Measurements from ENCODE around the gene GTF3C2. TPM values are rescaled to one million over a fixed set of nuclear protein-coding genes. Genes with fewer than 3 reads are reported as not detected.
A peak's percentile ranks its signal among the peaks of the same experiment; 100 is the strongest.

The GTF3C2 gene
- total and polyA plus RNA-seq, 2 of the 4 experiments (the other 2 are of a cell fraction): 25.5 to 36.9 TPM

GRCh38 chr2:27303093-27304025 lies 53.2 kb downstream of the GTF3C2 start:
- Histone ChIP-seq H2BK20ac (ENCODE audit: low read depth, low read length) (no peak overlapping the region), H4K5ac (ENCODE audit: low read depth, low read length) (no peak overlapping the region), H3K27me3 (ENCODE audit: control insufficient read depth, insufficient read depth, low read length) (peaks cover 39% of the 10 kb centered on the region), H3K9me1 (ENCODE audit: insufficient read depth, low read length) (no peaks in the 10 kb centered on the region), H3K4me1 (ENCODE audit: control insufficient read depth, insufficient read depth, low read length) (no peaks in the 10 kb centered on the region; the same call in 1 of the 2 replicates), H2BK120ac (ENCODE audit: low read depth, low read length) (no peak overlapping the region), H4K8ac (ENCODE audit: low read depth in 2 of 2, low read length in 2 of 2) (0 out of 4 replicates have a peak overlapping the region, but pooled peaks of 1 of the 2 experiments have one; percentile 2), H3K18ac (ENCODE audit: low read depth, low read length) (no peak overlapping the region), H3K36me3 (ENCODE audit: control insufficient read depth, insufficient read depth, low read length) (no peaks in the 10 kb centered on the region), H3K23ac (ENCODE audit: low read depth, low read length) (no peak overlapping the region), H2BK15ac (ENCODE audit: low read depth, low read length) (no peak overlapping the region), H3K79me1 (ENCODE audit: low read depth in 1 of 2, low read length in 2 of 2) (no peaks in the 10 kb centered on the region), H3K56ac (ENCODE audit: extremely low read depth, insufficient read depth, low read length) (no peak overlapping the region), H3K9me3 (ENCODE audit: control insufficient read depth, insufficient read depth, low read length) (no peaks in the 10 kb centered on the region; the same call in 1 of the 2 replicates), H3K4me2 (ENCODE audit: low read depth, low read length) (no peak overlapping the region), H4K91ac (ENCODE audit: insufficient read depth, low read depth, low read length) (no peak overlapping the region), H3K9ac (ENCODE audit: low read depth, low read length) (no peak overlapping the region), H4K20me1 (ENCODE audit: insufficient read depth, low read length) (peaks cover 6% of the 10 kb centered on the region), H3K4me3 (ENCODE audit: insufficient read depth, low read depth, low read length) (no peak overlapping the region), H2BK5ac (ENCODE audit: low read depth, low read length, poor library complexity, severe bottlenecking) (no peak overlapping the region), H2AK5ac (ENCODE audit: low read depth, low read length) (no peak overlapping the region), H2AFZ (replicated peaks; ENCODE audit: low read length, poor library complexity) (peak overlapping the region; percentile 81), H3K27ac (ENCODE audit: insufficient read depth, low read length) (no peak overlapping the region), H3K14ac (replicated peaks; ENCODE audit: low read depth, low read length) (no peak overlapping the region), H3K4ac (ENCODE audit: low read depth, low read length) (no peak overlapping the region), H2AK9ac (replicated peaks; ENCODE audit: low read depth, low read length, poor library complexity) (no peak overlapping the region)
- in situ Hi-C loops (cut with MboI; ENCODE audit: low sequenced_read_pairs): no loop called here
- CTCF ChIA-PET: interaction anchor here (0.6 to 1.6 kb wide), 12 partner anchors 10 to 231 kb away, joined by 3 to 11 read pairs (median 6); partner anchors contain the start of gene SLC30A3
- BruUV-seq (replicated peaks): no TSS peak
- ATAC-seq (ENCODE audit: low read depth) (peak; percentile 69), DNase-seq (peak; percentile 72)
- intact Hi-C loops (cut with micrococcal nuclease): loop anchor here (1.0 kb wide), 2 partner anchors 53 to 205 kb away; no protein-coding TSS in a partner anchor
- dilution Hi-C loops (cut with HindIII; ENCODE audit: low sequenced_read_pairs, unreplicated experiment): no loop called here
- TF ChIP-seq USF2 (IDR thresholded peaks at IDR 0.05; ENCODE audit: low read depth, low read length) (no peak), MAZ (IDR thresholded peaks at IDR 0.05; ENCODE audit: borderline replicate concordance, low read depth, low read length) (no peak), RAD21 (IDR thresholded peaks at IDR 0.05; ENCODE audit: low read length) (peak; percentile 82), SMC3 (IDR thresholded peaks at IDR 0.05; ENCODE audit: low read depth, low read length) (peak; percentile 92), CTCF (conservative IDR thresholded peaks at IDR 0.05; ENCODE audit: low read depth, low read length) (peak; percentile 92), ELK1 (IDR thresholded peaks at IDR 0.05; ENCODE audit: borderline replicate concordance, low read depth, low read length) (no peak), MXI1 (IDR thresholded peaks at IDR 0.05; ENCODE audit: borderline replicate concordance, low read depth, low read length) (no peak), CEBPB (IDR thresholded peaks at IDR 0.05; ENCODE audit: low read depth, low read length) (no peak), MAFK (IDR thresholded peaks at IDR 0.05; ENCODE audit: low read depth, low read length) (no peak)
- 25% methylated on average over 4 of the region's 25 CpGs; no CpG with 5 or more reads in 1 of the 2 experiments for WGBS, 2 experiments (ENCODE audit: extremely low coverage in 2 of 2, insufficient read length in 1 of 2)
- POLR2A ChIA-PET (ENCODE audit: unreplicated experiment): interaction anchor here (0.7 kb wide), 1 partner anchor 566 kb away, joined by 3 read pairs; no protein-coding TSS in a partner anchor

All from IMR-90 (cell line).